Left ventricle myocardium inferior (tissue), 1 donor: ENCODE measurements around the gene IL22RA1. TPM values are rescaled to one million over a fixed set of nuclear protein-coding genes. Genes with fewer than 3 reads are reported as not detected.
A peak's percentile ranks its signal among the peaks of the same experiment; 100 is the strongest.

Source experiments
- DNase-seq: peaks from one replicate; pipeline ENCODE4 v3.0.0-alpha.2; 2020
- H3K27ac ChIP-seq: fragments of 200-600 bp; replicated peaks from 2 replicates; pipeline ENCODE4 v1.8.0; 2021
- H3K27me3 ChIP-seq: fragments of 200-600 bp; 2 replicates; pipeline ENCODE4 v1.8.0; 2021; ENCODE audit warnings: low read depth
- H3K36me3 ChIP-seq: fragments of 200-600 bp; 2 replicates; pipeline ENCODE4 v1.8.0; 2021
- H3K4me1 ChIP-seq: fragments of 200-600 bp; 2 replicates; pipeline ENCODE4 v1.8.0; 2021
- H3K4me3 ChIP-seq: fragments of 200-600 bp; 2 replicates; pipeline ENCODE4 v1.8.0; 2021; ENCODE audit warnings: mild to moderate bottlenecking, moderate library complexity
- H3K9me3 ChIP-seq: fragments of 200-600 bp; replicated peaks from 2 replicates; pipeline ENCODE4 v1.8.0; 2021
- CTCF ChIP-seq: fragments of 200-600 bp; IDR thresholded peaks from 2 replicates; pipeline ENCODE4 v1.8.0; 2021; ENCODE audit warnings: antibody characterized with exemption, mild to moderate bottlenecking, borderline replicate concordance
- intact Hi-C: fragments of 100-400 bp; cut with micrococcal nuclease; formaldehyde crosslinking; loops from one replicate; pipeline ENCODE4 v1.11.0; 2022
- total RNA-seq: library from RNA; stranded (reverse); fragmentation: NEBNext Ultra II Directional; extraction: Animal tissue kit (Norgen Biotek cat#: 25700); gene quantifications from one replicate; pipeline ENCODE4 v1.2.1, GENCODE V29; 2021
- donor health status: DM: no; HTN: yes; CAD: no; lungs with severe emphysema.

IL22RA1 gene
- total RNA-seq, 1 donor from 2014 or later = 0.14 TPM

GRCh38 chr1:24107462-24108138, 35.3 kb downstream of the IL22RA1 start:
- intact Hi-C loops = no loop called here
- DNase-seq = no peak
- H3K4me1 ChIP-seq = peaks cover 85% of the 10 kb centered on the region

GRCh38 chr1:24105368-24106160, 37.4 kb downstream of the IL22RA1 start:
- Histone ChIP-seq H3K4me3 (no peak overlapping the region), H3K9me3 (no peaks in the 10 kb centered on the region), H3K27me3 (no peaks in the 10 kb centered on the region), H3K4me1 (peaks cover 84% of the 10 kb centered on the region), H3K36me3 (peaks cover 37% of the 10 kb centered on the region), H3K27ac (peak overlapping the region; percentile 96)
- DNase-seq = no peak
- TF ChIP-seq CTCF = no peak
- intact Hi-C loops = no loop called here

More at GRCh38 chr1:24107462-24108138, 35.3 kb downstream of the IL22RA1 start:
- Histone ChIP-seq H3K4me3 (peak overlapping the region; percentile 72), H3K27me3 (no peaks in the 10 kb centered on the region), H3K27ac (peak overlapping the region; percentile 96), H3K9me3 (no peaks in the 10 kb centered on the region), H3K36me3 (peaks cover 37% of the 10 kb centered on the region)
- TF ChIP-seq CTCF = no peak

GRCh38 chr1:24104854-24105253, 38.1 kb downstream of the IL22RA1 start:
- Histone ChIP-seq H3K36me3 (peaks cover 37% of the 10 kb centered on the region), H3K27ac (peak overlapping the region; percentile 96), H3K9me3 (no peaks in the 10 kb centered on the region), H3K27me3 (no peaks in the 10 kb centered on the region), H3K4me1 (peaks cover 90% of the 10 kb centered on the region), H3K4me3 (no peak overlapping the region)
- no peak for DNase-seq
- intact Hi-C loops = no loop called here
- TF ChIP-seq CTCF = no peak

- TF ChIP-seq CTCF = no peak
- H3K27me3 ChIP-seq = no peaks in the 10 kb centered on the region
- peaks cover 37% of the 10 kb centered on the region for H3K36me3 ChIP-seq
- intact Hi-C loops = no loop called here
- H3K27ac ChIP-seq = peak overlapping the region; percentile 96
- DNase-seq = no peak
- H3K9me3 ChIP-seq = no peaks in the 10 kb centered on the region
- no peak overlapping the region for H3K4me3 ChIP-seq
- peaks cover 95% of the 10 kb centered on the region for H3K4me1 ChIP-seq
Observed at GRCh38 chr1:24103879-24104278, 39.1 kb downstream of the IL22RA1 start.

- Histone ChIP-seq H3K27ac (peak overlapping the region; percentile 96), H3K4me1 (peaks cover 95% of the 10 kb centered on the region), H3K9me3 (no peaks in the 10 kb centered on the region), H3K4me3 (no peak overlapping the region), H3K27me3 (no peaks in the 10 kb centered on the region), H3K36me3 (peaks cover 37% of the 10 kb centered on the region)
- no peak for TF ChIP-seq CTCF
- no peak for DNase-seq
- intact Hi-C loops = no loop called here
Observed at GRCh38 chr1:24103408-24103807, 39.5 kb downstream of the IL22RA1 start.
